HCT116 (cell line): ENCODE data around the gene FRMPD4.
"Not testable (repeated sequence)": the region's sequence is repeated elsewhere in the genome, so short reads cannot be mapped to it uniquely, and the experiment has no call there.

ENCODE experiments used
- EZH2phosphoT487 ChIP-seq: fragments of 200-600 bp; IDR thresholded peaks from 2 replicates; pipeline ENCODE4 v1.6.1; 2018; ENCODE audit warnings: antibody characterized with exemption, borderline replicate concordance
- POLR2A ChIP-seq: IDR thresholded peaks from 2 replicates; pipeline ENCODE4 v1.7.0; 2011; ENCODE audit warnings: borderline replicate concordance; ENCODE audit not compliant: insufficient read depth, insufficient read length; ENCODE audit errors: extremely low read depth
- POLR2AphosphoS5 ChIP-seq: IDR thresholded peaks from 2 replicates; pipeline ENCODE4 v1.6.1; 2011; ENCODE audit warnings: mild to moderate bottlenecking, low read depth, low read length, moderate library complexity
- TF ChIP-seq, protein P1 (sequence below), 3 experiments: fragments of 200-600 bp in 1 of 3; sonication (generic) in 1 of 3; IDR thresholded peaks in 2 of 3; conservative IDR thresholded peaks in 1 of 3; 2 replicates each; pipeline ENCODE4 v1.5.1; 2012 to 2017; ENCODE audit warnings: low read depth in 2 of 3, low read length in 2 of 3, antibody characterized with exemption in 1 of 3, borderline replicate concordance in 1 of 3, control low read depth in 1 of 3, mild to moderate bottlenecking in 1 of 3, mixed read lengths in 1 of 3, mixed run types in 1 of 3, moderate library complexity in 1 of 3; ENCODE audit not compliant: insufficient read depth in 1 of 3
- TF ChIP-seq, protein P2 (sequence below): IDR thresholded peaks from 2 replicates; pipeline ENCODE4 v1.6.1; 2012; ENCODE audit warnings: low read depth
- TF ChIP-seq, protein P3 (sequence below): IDR thresholded peaks from 2 replicates; pipeline ENCODE4 v1.6.1; 2012

DNA sequence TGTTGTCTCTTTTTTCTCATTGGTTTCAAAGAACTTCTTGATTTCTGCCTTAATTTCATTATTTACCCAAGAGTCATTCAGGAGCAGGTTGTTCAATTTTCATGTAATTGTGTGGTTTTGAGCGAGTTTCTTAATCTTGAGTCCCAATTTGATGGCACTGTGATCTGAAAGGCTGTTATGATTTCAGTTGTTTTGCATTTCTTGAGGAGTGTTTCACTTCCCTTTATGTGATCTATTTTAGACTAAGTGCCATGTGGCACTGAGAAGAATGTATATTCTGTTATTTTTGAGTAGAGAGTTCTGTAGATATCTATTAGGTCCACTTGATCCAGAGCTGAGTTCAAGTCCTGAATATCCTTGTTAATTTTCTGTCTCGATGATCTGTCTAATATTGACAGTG is 377.1 kb downstream of the FRMPD4 start:
- TF ChIP-seq, protein P1, sequence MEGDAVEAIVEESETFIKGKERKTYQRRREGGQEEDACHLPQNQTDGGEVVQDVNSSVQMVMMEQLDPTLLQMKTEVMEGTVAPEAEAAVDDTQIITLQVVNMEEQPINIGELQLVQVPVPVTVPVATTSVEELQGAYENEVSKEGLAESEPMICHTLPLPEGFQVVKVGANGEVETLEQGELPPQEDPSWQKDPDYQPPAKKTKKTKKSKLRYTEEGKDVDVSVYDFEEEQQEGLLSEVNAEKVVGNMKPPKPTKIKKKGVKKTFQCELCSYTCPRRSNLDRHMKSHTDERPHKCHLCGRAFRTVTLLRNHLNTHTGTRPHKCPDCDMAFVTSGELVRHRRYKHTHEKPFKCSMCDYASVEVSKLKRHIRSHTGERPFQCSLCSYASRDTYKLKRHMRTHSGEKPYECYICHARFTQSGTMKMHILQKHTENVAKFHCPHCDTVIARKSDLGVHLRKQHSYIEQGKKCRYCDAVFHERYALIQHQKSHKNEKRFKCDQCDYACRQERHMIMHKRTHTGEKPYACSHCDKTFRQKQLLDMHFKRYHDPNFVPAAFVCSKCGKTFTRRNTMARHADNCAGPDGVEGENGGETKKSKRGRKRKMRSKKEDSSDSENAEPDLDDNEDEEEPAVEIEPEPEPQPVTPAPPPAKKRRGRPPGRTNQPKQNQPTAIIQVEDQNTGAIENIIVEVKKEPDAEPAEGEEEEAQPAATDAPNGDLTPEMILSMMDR (IDR thresholded peaks at IDR 0.05 in 2 of 3, conservative IDR thresholded peaks at IDR 0.05 in 1 of 3; ENCODE audit: borderline replicate concordance in 1 of 3, insufficient read depth in 1 of 3, low read depth in 2 of 3, low read length in 2 of 3), result not testable (repeated sequence)
- TF ChIP-seq, protein P2, sequence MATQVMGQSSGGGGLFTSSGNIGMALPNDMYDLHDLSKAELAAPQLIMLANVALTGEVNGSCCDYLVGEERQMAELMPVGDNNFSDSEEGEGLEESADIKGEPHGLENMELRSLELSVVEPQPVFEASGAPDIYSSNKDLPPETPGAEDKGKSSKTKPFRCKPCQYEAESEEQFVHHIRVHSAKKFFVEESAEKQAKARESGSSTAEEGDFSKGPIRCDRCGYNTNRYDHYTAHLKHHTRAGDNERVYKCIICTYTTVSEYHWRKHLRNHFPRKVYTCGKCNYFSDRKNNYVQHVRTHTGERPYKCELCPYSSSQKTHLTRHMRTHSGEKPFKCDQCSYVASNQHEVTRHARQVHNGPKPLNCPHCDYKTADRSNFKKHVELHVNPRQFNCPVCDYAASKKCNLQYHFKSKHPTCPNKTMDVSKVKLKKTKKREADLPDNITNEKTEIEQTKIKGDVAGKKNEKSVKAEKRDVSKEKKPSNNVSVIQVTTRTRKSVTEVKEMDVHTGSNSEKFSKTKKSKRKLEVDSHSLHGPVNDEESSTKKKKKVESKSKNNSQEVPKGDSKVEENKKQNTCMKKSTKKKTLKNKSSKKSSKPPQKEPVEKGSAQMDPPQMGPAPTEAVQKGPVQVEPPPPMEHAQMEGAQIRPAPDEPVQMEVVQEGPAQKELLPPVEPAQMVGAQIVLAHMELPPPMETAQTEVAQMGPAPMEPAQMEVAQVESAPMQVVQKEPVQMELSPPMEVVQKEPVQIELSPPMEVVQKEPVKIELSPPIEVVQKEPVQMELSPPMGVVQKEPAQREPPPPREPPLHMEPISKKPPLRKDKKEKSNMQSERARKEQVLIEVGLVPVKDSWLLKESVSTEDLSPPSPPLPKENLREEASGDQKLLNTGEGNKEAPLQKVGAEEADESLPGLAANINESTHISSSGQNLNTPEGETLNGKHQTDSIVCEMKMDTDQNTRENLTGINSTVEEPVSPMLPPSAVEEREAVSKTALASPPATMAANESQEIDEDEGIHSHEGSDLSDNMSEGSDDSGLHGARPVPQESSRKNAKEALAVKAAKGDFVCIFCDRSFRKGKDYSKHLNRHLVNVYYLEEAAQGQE, result not testable (repeated sequence)
- not testable (repeated sequence) for TF ChIP-seq POLR2AphosphoS5, EZH2phosphoT487, POLR2A
- TF ChIP-seq, protein P3, sequence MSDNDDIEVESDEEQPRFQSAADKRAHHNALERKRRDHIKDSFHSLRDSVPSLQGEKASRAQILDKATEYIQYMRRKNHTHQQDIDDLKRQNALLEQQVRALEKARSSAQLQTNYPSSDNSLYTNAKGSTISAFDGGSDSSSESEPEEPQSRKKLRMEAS, result not testable (repeated sequence)
